ENCODE results near the gene MGAT5.

MGAT5 gene

DNA sequence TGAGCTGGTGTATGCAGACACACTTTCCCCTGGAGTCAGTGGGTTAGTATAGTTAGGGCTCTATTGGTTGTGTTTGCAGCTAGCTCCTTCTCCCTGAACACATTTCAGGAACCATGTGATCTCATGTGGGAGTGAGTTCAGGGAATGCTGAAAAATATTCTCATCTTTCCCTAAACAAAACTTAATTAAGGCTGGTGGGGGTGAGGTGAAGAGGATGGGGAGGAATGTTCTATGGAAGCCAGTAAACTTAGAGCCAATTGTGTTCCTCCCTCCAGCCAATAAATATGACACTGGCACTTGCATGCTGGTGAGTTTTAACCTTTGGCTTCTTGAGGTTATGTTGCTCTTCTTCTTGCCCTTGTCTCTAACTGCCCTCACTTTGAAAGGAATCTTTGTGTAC lies 952 bp downstream of the MGAT5 start:
- Mint-ChIP-seq H3K27ac (peak overlapping the region; percentile 86), H3K4me1 (peaks cover 71 to 90% of the 10 kb centered on the region in 2 donors), H3K9me3 (no peaks in the 10 kb centered on the region), H3K36me3 (peaks cover 15 to 36% of the 10 kb centered on the region in 2 donors), H3K4me3 (peak overlapping the region; percentile 3 to 39), H3K27me3 (no peaks in the 10 kb centered on the region)
- no peak for ATAC-seq (replicated peaks)
- no peak for DNase-seq

DNA sequence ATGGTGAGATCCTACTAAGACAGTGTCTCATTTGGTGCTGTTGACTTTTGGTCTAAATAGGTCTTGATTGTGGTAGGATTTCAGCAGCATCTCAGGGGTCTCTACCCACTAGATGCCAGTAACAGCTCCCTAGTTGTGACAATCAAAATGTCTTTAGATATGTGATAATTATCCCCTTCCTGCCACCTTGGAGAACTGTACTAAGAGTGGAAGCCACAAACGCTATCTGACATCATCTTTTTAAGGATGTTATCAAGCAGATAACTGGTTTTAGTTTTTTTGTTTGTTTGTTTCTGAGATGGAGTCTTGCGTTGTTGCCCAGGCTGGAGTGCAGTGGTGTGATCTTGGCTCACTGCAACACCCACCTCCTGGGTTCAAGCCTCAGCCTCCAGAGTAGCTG lies 3.1 kb downstream of the MGAT5 start:
- ATAC-seq (replicated peaks) = no peak
- peaks cover 68 to 91% of the 10 kb centered on the region in 2 donors for H3K4me1 Mint-ChIP-seq

DNA sequence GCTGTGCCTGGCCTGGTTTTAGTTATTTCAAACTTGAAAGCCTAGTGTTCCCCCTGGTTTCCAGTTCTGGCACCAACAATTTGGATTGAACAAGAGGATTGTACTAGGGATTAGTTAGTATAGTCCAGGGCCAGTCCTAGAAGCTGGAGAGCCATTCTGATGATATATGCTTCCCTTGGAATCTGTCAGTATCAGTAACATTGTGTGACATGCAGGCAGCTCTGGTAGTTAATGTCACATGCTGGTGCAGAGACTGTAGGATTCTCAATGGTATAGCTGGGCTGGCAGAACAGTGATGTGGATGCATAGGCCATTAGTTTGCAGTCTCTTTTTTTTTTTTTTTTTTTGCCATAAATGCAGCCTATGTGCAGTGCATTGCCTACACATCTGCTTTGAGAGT lies 3.6 kb downstream of the MGAT5 start:
- DNase-seq = no peak

More for the DNA sequence above, 3.1 kb downstream of the MGAT5 start:
- Mint-ChIP-seq H3K27me3 (no peaks in the 10 kb centered on the region), H3K4me3 (no peak overlapping the region), H3K9me3 (no peaks in the 10 kb centered on the region), H3K36me3 (peaks cover 16 to 28% of the 10 kb centered on the region in 2 donors), H3K27ac (peak overlapping the region; percentile 65)
- no peak for DNase-seq

DNA sequence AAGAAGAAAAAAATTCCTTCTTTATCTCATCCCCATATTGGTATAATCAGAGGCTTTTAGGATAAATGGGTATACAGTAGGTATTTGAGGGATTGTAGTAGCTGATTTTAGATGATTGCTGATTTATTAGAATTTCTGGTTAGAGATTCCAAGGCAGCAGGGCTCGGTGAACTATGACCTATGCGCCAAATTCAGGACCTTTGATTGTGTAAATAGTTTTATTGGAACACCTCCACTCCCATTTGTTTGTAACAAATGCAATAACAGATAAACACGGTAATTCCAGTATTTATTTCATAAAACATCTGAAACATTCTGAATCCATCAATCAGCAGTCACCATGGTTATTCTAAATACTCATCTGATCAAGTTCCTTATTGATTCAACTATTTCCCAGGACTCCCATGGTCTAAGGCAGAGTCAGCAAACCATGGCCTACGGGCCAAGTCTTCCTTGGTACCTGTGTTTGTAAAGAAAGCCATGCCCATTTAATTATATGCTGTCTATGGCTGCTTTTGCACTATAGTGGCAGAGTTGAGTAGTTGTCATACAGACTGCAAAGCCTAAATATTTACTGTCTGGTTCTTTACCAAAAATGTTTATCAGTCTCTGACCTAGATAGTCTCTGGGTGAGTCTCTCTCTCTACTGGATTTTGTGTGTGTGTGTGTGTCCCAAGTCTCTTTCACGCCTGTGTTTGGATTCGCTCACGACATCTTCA lies 4.3 kb downstream of the MGAT5 start:
- no peak for ATAC-seq (replicated peaks)
- Mint-ChIP-seq H3K27me3 (no peaks in the 10 kb centered on the region), H3K4me3 (peak overlapping the region; percentile 22 to 27), H3K27ac (peak overlapping the region; percentile 81), H3K4me1 (peaks cover 67 to 91% of the 10 kb centered on the region in 2 donors), H3K9me3 (no peaks in the 10 kb centered on the region), H3K36me3 (peaks cover 16 to 23% of the 10 kb centered on the region in 2 donors)
- no peak for DNase-seq

More for the DNA sequence above, 3.6 kb downstream of the MGAT5 start:
- Mint-ChIP-seq H3K4me1 (peaks cover 65 to 91% of the 10 kb centered on the region in 2 donors), H3K27ac (peak overlapping the region; percentile 65), H3K27me3 (no peaks in the 10 kb centered on the region), H3K9me3 (no peaks in the 10 kb centered on the region), H3K36me3 (peaks cover 16 to 23% of the 10 kb centered on the region in 2 donors), H3K4me3 (no peak overlapping the region)
- ATAC-seq (replicated peaks) = no peak

DNA sequence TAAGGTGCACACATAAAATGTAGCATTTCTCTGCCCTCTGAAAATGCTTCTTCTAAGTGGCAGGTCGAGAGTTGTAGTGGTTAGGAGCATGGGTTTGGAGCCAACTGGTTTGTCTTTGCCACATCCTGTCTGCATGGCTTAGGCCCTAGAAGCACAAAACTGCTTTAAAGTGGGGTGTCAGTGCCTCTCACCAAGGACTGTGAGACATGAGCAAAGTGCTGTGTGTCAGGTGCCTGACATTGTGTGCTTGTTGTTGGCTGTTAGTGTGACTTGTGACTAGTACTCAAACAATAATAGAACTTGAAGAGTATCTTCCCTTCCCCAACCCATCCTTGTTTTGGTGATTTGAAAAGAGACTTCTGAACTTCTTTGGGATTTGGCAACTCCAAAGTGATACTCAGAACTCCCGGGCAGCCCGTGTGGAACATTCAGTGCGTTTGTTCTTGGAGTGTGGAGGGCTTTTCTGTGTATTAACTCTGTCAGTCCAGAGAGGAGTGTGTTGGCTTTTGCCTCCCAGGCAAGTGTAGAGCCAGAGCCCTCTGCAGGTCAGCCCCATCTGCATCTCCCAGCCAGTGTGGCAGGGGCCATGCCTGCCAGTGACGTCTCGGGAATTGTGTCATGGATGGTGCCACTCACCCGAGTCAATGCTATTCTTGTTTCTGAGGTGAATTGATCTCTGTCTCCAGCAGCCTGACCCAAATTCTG lies 5.0 kb downstream of the MGAT5 start:
- no peaks in the 10 kb centered on the region for H3K9me3 Mint-ChIP-seq
- no peaks in the 10 kb centered on the region for H3K27me3 Mint-ChIP-seq
- H3K36me3 Mint-ChIP-seq = peaks cover 16 to 23% of the 10 kb centered on the region in 2 donors
- peak overlapping the region; percentile 81 for H3K27ac Mint-ChIP-seq
- no peak for DNase-seq
- H3K4me1 Mint-ChIP-seq = peaks cover 67 to 88% of the 10 kb centered on the region in 2 donors
- H3K4me3 Mint-ChIP-seq = peak overlapping the region; percentile 22 to 31
- peak in 1 of 2 donors; percentile 21 for ATAC-seq (replicated peaks)

DNA sequence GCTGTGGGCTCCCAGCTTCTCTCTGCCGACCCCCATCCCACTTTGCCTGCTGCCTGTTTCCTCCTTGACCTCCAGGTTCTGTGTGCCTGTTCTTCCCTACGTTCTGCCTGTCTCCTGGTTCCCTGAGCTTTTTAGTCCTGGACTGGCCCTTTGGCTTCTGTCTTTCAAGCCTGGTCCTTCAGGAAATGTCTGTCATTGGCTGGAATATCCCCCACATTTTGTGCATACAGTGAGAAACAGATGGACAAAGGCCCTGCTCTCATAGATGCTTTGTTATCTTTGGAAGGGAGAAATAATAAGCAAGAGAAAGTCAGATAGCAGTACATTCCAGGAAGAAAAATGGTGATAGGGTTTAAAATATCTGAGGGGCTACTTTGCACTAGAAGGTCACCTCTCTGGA lies 5.7 kb downstream of the MGAT5 start:
- ATAC-seq (replicated peaks) (no peak), DNase-seq (no peak)
- Mint-ChIP-seq H3K36me3 (peaks cover 16 to 21% of the 10 kb centered on the region in 2 donors), H3K27ac (peak overlapping the region; percentile 81), H3K27me3 (no peaks in the 10 kb centered on the region), H3K4me3 (peak overlapping the region; percentile 14 to 34), H3K4me1 (peaks cover 60 to 81% of the 10 kb centered on the region in 2 donors), H3K9me3 (no peaks in the 10 kb centered on the region)

DNA sequence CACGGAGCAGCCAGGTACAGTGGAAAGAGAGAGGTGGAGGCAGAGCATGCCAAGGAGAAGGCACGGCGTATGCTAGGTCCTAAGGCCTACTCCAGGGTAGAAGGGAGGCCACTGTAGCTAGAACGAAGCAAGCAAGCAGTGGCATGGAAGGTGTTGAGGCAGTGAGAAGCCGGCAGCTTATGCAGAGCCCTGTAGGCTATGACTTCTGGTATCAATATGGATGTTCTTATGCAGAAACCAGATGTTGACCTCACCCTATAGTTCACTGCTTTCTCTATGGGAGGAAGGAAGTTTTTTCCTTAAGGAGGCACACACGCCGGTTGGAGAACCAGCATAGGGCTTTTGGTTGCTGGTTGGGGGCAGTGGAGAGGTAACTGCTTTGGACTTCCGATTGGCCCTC lies 6.1 kb downstream of the MGAT5 start:
- Mint-ChIP-seq H3K27ac (peak overlapping the region; percentile 81), H3K9me3 (no peaks in the 10 kb centered on the region), H3K4me1 (peaks cover 56 to 80% of the 10 kb centered on the region in 2 donors), H3K27me3 (no peaks in the 10 kb centered on the region), H3K4me3 (peak overlapping the region; percentile 50 to 54), H3K36me3 (peaks cover 11 to 17% of the 10 kb centered on the region in 2 donors)
- ATAC-seq (replicated peaks) = peak in 1 of 2 donors; percentile 13
- DNase-seq = no peak

DNA sequence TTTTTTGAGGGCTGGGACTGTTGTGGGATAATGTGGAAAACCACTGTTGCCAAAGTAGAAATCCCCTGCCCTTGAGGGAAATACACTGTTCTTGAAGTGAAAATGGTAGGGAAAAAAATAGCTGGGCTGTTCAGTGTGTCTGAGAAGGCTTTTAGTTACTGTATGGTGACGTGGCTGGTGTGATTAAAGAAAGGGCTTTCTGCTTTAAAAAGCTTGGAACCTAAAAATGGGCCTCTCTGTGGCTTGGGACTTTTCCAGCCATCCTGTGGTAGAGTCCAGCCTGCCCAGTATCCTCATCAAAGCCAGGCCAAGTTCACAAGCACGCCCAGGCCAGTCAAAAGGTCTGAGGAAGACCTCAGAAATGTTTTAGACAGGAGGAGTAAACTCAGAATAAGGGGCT lies 6.8 kb downstream of the MGAT5 start:
- Mint-ChIP-seq H3K36me3 (peaks cover 8 to 13% of the 10 kb centered on the region in 2 donors), H3K4me1 (peaks cover 55 to 79% of the 10 kb centered on the region in 2 donors)

DNA sequence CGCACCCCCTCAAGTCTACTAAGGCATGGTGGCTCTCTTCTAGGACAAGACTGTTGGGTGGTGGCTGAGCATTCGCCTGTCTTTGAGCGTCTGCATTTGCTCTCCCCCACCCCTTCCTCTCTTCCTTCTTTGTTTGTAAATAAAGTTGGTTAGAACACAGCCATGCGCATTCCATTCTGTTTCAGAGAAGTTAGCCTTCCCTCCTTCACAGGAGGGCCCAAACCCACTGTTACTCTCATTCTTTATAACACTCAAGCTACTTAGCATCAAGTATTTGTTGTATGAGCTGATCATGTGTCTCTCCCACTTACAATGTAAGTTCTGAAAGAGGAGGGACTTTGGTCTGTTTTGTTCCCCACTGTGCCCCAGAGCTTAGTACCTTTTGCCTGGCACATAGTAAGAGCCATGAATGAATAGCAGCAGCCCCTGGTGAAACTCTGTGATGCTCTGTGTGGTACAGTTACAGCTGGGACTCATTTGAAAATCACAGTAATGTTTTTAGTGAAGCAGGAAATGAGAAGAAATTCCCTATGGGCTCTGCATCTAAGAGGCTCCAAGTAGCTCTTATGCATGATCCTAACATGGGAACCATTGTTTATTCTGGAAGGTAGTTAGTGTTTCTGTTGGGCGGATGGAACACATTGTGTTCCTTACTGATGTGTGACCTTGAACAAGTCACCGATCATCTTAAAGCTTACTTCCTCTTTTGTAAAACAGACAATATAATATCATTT lies 7.7 kb downstream of the MGAT5 start:
- no peaks in the 10 kb centered on the region for H3K27me3 Mint-ChIP-seq
- DNase-seq (no peak), ATAC-seq (replicated peaks) (peak; percentile 60 to 65)
- peak overlapping the region; percentile 85 for H3K27ac Mint-ChIP-seq
- peak overlapping the region; percentile 23 to 36 for H3K4me3 Mint-ChIP-seq
- peaks cover 8 to 13% of the 10 kb centered on the region in 2 donors for H3K36me3 Mint-ChIP-seq
- no peaks in the 10 kb centered on the region for H3K9me3 Mint-ChIP-seq
- peaks cover 51 to 84% of the 10 kb centered on the region in 2 donors for H3K4me1 Mint-ChIP-seq

More for the DNA sequence above, 6.8 kb downstream of the MGAT5 start:
- H3K27me3 Mint-ChIP-seq = no peaks in the 10 kb centered on the region
- no peaks in the 10 kb centered on the region for H3K9me3 Mint-ChIP-seq
- DNase-seq = no peak
- H3K4me3 Mint-ChIP-seq = peak overlapping the region; percentile 50 to 54
- no peak for ATAC-seq (replicated peaks)
- peak overlapping the region; percentile 85 for H3K27ac Mint-ChIP-seq

DNA sequence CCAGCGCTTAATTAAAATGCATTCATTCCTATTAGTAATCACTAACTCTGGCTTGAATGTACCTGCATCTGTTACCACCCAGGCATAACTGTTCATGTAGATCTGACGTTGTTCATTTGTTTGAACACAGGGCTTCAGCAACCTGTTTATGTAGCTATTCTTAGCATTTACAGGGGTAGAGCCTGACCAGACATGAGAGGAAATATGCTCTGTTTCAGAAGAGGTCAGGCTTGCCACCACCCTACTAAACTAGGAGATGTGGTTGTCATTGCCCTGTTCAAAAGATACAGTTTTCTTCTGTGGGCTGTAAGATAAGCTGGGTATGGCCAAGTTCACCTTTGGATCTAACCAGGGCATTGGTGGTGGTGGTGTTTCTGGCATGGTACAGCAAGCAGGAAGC lies 8.8 kb downstream of the MGAT5 start:
- peak overlapping the region; percentile 71 for H3K4me3 Mint-ChIP-seq
- ATAC-seq (replicated peaks) (peak; percentile 78 to 85), DNase-seq (no peak)
- peak overlapping the region; percentile 93 for H3K27ac Mint-ChIP-seq
- H3K36me3 Mint-ChIP-seq = peaks cover 11 to 17% of the 10 kb centered on the region in 2 donors
- H3K27me3 Mint-ChIP-seq = no peaks in the 10 kb centered on the region
- no peaks in the 10 kb centered on the region for H3K9me3 Mint-ChIP-seq
- peaks cover 56 to 85% of the 10 kb centered on the region in 2 donors for H3K4me1 Mint-ChIP-seq

DNA sequence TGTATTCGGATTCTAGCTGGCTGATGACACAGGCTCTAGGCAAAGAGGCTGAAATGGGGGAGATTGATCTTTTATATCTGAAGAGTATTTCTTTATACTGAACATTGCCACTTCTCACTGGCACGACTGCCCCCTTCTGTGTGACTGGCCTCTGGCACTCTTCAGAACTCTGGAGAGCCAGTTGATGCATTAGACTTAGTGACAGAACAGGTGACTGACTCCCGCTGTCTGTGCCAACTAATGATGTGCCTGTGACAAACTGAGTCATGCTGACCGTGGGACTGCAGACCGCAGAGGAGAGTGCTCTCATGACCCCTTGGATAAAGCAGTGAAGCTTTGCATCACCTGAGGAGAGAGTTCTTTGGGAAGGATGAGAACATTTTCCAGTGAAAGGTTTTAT lies 14.4 kb downstream of the MGAT5 start:
- Mint-ChIP-seq H3K4me1 (peaks cover 57 to 85% of the 10 kb centered on the region in 2 donors), H3K27me3 (no peaks in the 10 kb centered on the region), H3K9me3 (no peaks in the 10 kb centered on the region), H3K27ac (peak overlapping the region; percentile 81), H3K36me3 (peaks cover 17 to 42% of the 10 kb centered on the region in 2 donors), H3K4me3 (peak overlapping the region in 1 of 2 donors; percentile 56)
- DNase-seq (no peak), ATAC-seq (replicated peaks) (no peak)

DNA sequence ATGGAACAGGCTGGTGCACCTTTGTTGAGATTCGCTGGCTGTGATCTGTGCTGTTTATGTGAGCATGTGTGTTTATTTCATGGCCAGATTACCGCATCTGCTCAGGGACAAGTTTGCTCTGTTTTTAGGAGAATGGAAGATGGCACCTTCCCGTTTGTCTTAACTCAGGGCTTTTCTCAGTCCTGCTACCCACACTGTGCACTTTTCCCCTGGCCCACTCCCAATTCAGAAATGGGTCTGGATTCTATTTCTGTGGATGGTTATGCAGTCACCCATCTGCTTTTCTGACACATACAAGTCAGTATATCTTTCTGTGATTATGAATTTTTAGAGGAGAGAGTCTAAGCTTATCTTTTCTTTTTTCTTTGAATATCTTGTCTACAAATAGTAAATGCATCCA lies 15.4 kb downstream of the MGAT5 start:
- Mint-ChIP-seq H3K4me1 (peaks cover 63 to 92% of the 10 kb centered on the region in 2 donors), H3K4me3 (no peak overlapping the region), H3K9me3 (no peaks in the 10 kb centered on the region), H3K27me3 (no peaks in the 10 kb centered on the region), H3K36me3 (peaks cover 24 to 51% of the 10 kb centered on the region in 2 donors), H3K27ac (peak overlapping the region; percentile 72)
- DNase-seq (no peak), ATAC-seq (replicated peaks) (no peak)

DNA sequence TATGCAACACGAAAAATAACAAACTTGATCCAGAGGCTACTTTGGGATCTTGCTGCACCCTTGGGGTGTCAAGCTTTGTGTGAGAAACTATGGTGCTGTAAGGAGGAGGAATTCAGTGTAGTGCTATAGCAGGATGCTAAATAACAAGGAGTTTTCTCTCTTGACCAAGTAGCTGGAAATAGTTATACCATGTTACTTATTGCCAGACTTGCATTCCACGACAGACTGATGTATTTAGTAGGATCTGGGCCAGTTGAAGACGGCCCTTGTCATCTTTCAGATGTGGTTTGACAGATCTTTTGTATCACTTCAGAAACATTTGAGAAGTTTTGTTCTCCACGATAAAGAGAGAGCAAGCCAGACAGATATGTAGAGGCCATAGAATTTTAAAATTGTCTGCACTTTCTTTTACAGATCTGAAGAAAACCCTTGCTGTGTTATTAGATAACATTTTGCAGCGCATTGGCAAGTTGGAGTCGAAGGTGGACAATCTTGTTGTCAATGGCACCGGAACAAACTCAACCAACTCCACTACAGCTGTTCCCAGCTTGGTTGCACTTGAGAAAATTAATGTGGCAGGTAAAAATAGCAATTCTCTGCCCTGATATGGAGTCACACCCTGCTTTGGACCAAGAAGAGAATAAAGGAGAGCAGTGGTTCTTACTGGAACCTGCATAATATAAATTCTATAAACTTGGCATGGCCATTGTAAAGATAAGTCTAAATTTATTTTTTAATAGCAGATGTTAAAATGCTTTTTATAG lies 16.3 kb downstream of the MGAT5 start:
- Mint-ChIP-seq H3K27ac (peak overlapping the region; percentile 27), H3K9me3 (no peaks in the 10 kb centered on the region), H3K4me1 (peaks cover 68 to 95% of the 10 kb centered on the region in 2 donors), H3K4me3 (peak overlapping the region in 1 of 2 donors; percentile 43), H3K36me3 (peaks cover 27 to 56% of the 10 kb centered on the region in 2 donors), H3K27me3 (no peaks in the 10 kb centered on the region)
- no peak for DNase-seq
- ATAC-seq (replicated peaks) = no peak
